ENCODE data around the gene MTMR6.

The MTMR6 gene

DNA sequence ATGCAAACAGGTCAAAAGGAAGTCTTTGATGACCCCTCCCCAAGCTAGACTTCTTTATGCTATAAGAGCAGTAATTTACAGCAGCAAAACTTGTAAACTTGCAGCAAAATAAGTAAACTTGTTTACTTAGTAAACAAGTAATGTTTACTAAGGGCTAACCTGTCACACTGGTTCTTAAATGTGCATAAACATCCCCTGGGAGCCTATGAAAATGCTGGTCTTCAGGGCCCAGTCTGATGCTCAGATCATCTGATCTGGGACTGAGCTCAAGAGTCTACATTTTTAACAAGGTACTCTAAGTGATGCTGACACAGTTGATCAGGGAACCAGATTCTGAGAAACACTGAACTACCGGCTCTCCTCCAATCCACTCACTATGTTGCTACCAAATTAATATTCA, 53.4 kb downstream of the MTMR6 start:
- H3K4me1 ChIP-seq (ENCODE audit: control insufficient read depth, insufficient read depth, low read length) = no peaks in the 10 kb centered on the region
- H3K9ac ChIP-seq (ENCODE audit: low read length) = no peak overlapping the region
- H3K27me3 ChIP-seq (ENCODE audit: control insufficient read depth, insufficient read depth, low read length) = no peaks in the 10 kb centered on the region
- no peaks in the 10 kb centered on the region for H3K9me3 ChIP-seq (ENCODE audit: control insufficient read depth, low read length)
- H3K36me3 ChIP-seq (ENCODE audit: control insufficient read depth, insufficient read depth, low read length) = no peaks in the 10 kb centered on the region
- H3K4me3 ChIP-seq (ENCODE audit: low read length) = no peak overlapping the region

DNA sequence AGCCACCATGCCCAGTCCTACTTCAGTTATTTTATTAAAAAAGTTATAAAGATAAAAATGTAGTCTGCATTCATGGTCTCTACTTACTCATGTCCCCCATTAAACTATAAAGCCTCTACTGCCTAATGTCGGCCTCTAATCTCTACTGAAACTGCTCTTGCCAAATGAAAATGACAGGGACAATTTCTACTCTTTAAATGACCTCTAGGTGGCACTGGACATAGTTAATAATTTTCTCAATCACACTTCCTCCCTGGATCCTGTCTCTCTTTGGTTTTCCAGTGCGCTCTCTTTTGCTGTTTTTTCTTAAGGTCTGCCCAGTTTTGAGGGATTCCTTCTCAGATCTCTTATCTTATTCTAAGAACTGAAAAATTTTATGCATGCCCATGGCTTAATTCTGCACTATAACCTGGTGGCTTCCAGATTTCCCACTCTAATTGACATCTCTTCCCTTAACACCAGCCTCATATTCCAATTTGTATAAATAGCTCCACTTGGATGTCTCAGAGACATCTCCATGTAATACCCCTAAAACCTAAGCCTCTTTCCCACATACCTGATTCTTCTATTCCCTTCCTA, 54.3 kb downstream of the MTMR6 start:
- Histone ChIP-seq H3K9me3 (ENCODE audit: control insufficient read depth, low read length) (no peaks in the 10 kb centered on the region), H3K4me1 (ENCODE audit: control insufficient read depth, insufficient read depth, low read length) (no peaks in the 10 kb centered on the region), H3K36me3 (ENCODE audit: control insufficient read depth, insufficient read depth, low read length) (no peaks in the 10 kb centered on the region), H3K27me3 (ENCODE audit: control insufficient read depth, insufficient read depth, low read length) (peaks cover 3% of the 10 kb centered on the region), H3K4me3 (ENCODE audit: low read length) (no peak overlapping the region), H3K9ac (ENCODE audit: low read length) (no peak overlapping the region)

GRCh38 chr13:25231517-25231916, 55.8 kb downstream of the MTMR6 start:
- no peak overlapping the region for H3K9ac ChIP-seq (ENCODE audit: low read length)
- peaks cover 3% of the 10 kb centered on the region for H3K27me3 ChIP-seq (ENCODE audit: control insufficient read depth, insufficient read depth, low read length)
- no peaks in the 10 kb centered on the region for H3K36me3 ChIP-seq (ENCODE audit: control insufficient read depth, insufficient read depth, low read length)
- no peak overlapping the region for H3K4me3 ChIP-seq (ENCODE audit: low read length)
- H3K4me1 ChIP-seq (ENCODE audit: control insufficient read depth, insufficient read depth, low read length) = no peaks in the 10 kb centered on the region
- no peaks in the 10 kb centered on the region for H3K9me3 ChIP-seq (ENCODE audit: control insufficient read depth, low read length)

DNA sequence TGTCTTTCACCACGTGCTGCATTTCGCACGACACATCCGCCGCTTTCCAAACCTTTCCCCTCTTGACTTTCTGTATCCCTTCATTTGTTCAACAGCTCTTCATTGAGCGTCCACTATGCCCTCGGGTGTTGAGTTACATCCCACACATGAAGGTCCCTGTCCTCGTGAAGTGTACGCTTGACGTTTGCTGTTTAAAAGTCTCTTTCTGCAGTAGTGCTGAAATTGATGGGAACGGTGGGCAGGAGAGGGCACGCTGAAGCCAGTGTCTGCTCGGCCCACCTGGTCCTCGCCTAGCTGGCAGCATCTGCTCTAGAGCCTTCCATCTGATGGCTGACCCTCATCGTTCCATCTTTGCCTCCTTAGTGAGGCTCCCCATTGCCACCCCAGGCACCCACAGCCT, 59.6 kb downstream of the MTMR6 start:
- Histone ChIP-seq H3K9me3 (ENCODE audit: control insufficient read depth, low read length) (no peaks in the 10 kb centered on the region), H3K4me1 (ENCODE audit: control insufficient read depth, insufficient read depth, low read length) (no peaks in the 10 kb centered on the region)

DNA sequence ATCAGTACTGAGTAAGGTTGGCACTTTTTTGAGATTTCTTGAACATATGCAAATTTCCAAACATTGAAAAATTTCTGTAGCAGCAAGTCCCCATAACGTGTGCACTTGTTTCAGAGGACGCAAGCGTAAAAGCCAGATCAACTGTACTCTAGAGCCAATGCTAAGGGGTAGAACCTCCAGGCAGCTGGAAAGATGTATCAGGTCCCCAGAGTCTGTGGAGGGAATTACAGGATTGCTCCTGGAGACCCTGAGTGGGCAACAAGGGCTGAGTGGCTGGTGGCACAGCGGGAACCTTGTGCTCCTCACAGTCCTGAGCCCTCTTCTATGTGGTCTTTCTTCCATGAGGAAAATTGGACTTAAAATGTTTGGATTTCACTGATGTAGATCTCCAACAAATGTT, 61.3 kb downstream of the MTMR6 start:
- no peak overlapping the region for H3K4me3 ChIP-seq (ENCODE audit: low read length)
- H3K9ac ChIP-seq (ENCODE audit: low read length) = no peak overlapping the region
- no peaks in the 10 kb centered on the region for H3K36me3 ChIP-seq (ENCODE audit: control insufficient read depth, insufficient read depth, low read length)
- no peaks in the 10 kb centered on the region for H3K4me1 ChIP-seq (ENCODE audit: control insufficient read depth, insufficient read depth, low read length)
- H3K9me3 ChIP-seq (ENCODE audit: control insufficient read depth, low read length) = no peaks in the 10 kb centered on the region
- H3K27me3 ChIP-seq (ENCODE audit: control insufficient read depth, insufficient read depth, low read length) = peaks cover 8% of the 10 kb centered on the region

More for the DNA sequence above, 59.6 kb downstream of the MTMR6 start:
- Histone ChIP-seq H3K4me3 (ENCODE audit: low read length) (no peak overlapping the region), H3K27me3 (ENCODE audit: control insufficient read depth, insufficient read depth, low read length) (peaks cover 8% of the 10 kb centered on the region), H3K9ac (ENCODE audit: low read length) (no peak overlapping the region), H3K36me3 (ENCODE audit: control insufficient read depth, insufficient read depth, low read length) (no peaks in the 10 kb centered on the region)

- Histone ChIP-seq H3K27me3 (ENCODE audit: control insufficient read depth, insufficient read depth, low read length) (peaks cover 8% of the 10 kb centered on the region), H3K4me1 (ENCODE audit: control insufficient read depth, insufficient read depth, low read length) (no peaks in the 10 kb centered on the region), H3K9me3 (ENCODE audit: control insufficient read depth, low read length) (no peaks in the 10 kb centered on the region), H3K36me3 (ENCODE audit: control insufficient read depth, insufficient read depth, low read length) (no peaks in the 10 kb centered on the region), H3K9ac (ENCODE audit: low read length) (no peak overlapping the region), H3K4me3 (ENCODE audit: low read length) (no peak overlapping the region)
Measured at GRCh38 chr13:25224151-25224550, 63.1 kb downstream of the MTMR6 start.

DNA sequence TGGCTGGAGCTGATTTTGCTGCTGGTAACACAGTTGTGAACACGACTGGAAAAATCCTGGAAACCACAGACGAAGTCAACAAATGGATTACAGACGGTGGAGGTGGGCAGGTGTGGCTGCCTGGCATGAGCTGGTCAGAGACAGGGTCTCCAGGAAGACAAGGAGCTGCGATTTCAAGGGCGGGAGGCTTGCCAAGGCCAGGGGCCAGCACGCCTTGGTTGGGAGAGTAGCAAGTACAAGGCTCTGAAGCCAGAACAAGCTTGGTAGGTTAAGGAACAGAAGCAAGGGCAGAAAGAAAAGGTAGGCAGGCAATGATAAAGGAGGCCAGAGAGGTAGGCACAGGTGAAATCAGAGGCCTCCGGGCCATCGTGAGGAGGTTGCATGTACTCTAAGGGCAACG, 64.5 kb downstream of the MTMR6 start:
- Histone ChIP-seq H3K27me3 (ENCODE audit: control insufficient read depth, insufficient read depth, low read length) (peaks cover 5% of the 10 kb centered on the region), H3K4me1 (ENCODE audit: control insufficient read depth, insufficient read depth, low read length) (no peaks in the 10 kb centered on the region), H3K4me3 (ENCODE audit: low read length) (no peak overlapping the region), H3K36me3 (ENCODE audit: control insufficient read depth, insufficient read depth, low read length) (no peaks in the 10 kb centered on the region), H3K9ac (ENCODE audit: low read length) (no peak overlapping the region), H3K9me3 (ENCODE audit: control insufficient read depth, low read length) (no peaks in the 10 kb centered on the region)

- Histone ChIP-seq H3K27me3 (ENCODE audit: control insufficient read depth, insufficient read depth, low read length) (no peaks in the 10 kb centered on the region), H3K4me3 (ENCODE audit: low read length) (no peak overlapping the region), H3K9ac (ENCODE audit: low read length) (no peak overlapping the region), H3K36me3 (ENCODE audit: control insufficient read depth, insufficient read depth, low read length) (no peaks in the 10 kb centered on the region), H3K4me1 (ENCODE audit: control insufficient read depth, insufficient read depth, low read length) (no peaks in the 10 kb centered on the region), H3K9me3 (ENCODE audit: control insufficient read depth, low read length) (no peaks in the 10 kb centered on the region)
Measured at GRCh38 chr13:25218019-25218418, 69.3 kb downstream of the MTMR6 start.

GRCh38 chr13:25217023-25217885, 70.0 kb downstream of the MTMR6 start:
- H3K36me3 ChIP-seq (ENCODE audit: control insufficient read depth, insufficient read depth, low read length) = no peaks in the 10 kb centered on the region
- no peaks in the 10 kb centered on the region for H3K27me3 ChIP-seq (ENCODE audit: control insufficient read depth, insufficient read depth, low read length)
- H3K9me3 ChIP-seq (ENCODE audit: control insufficient read depth, low read length) = no peaks in the 10 kb centered on the region
- no peaks in the 10 kb centered on the region for H3K4me1 ChIP-seq (ENCODE audit: control insufficient read depth, insufficient read depth, low read length)
- H3K4me3 ChIP-seq (ENCODE audit: low read length) = no peak overlapping the region
- no peak overlapping the region for H3K9ac ChIP-seq (ENCODE audit: low read length)

GRCh38 chr13:25215253-25215575, 72.1 kb downstream of the MTMR6 start:
- H3K9ac ChIP-seq (ENCODE audit: low read length) = no peak overlapping the region
- no peaks in the 10 kb centered on the region for H3K36me3 ChIP-seq (ENCODE audit: control insufficient read depth, insufficient read depth, low read length)
- no peaks in the 10 kb centered on the region for H3K27me3 ChIP-seq (ENCODE audit: control insufficient read depth, insufficient read depth, low read length)
- no peaks in the 10 kb centered on the region for H3K9me3 ChIP-seq (ENCODE audit: control insufficient read depth, low read length)
- H3K4me1 ChIP-seq (ENCODE audit: control insufficient read depth, insufficient read depth, low read length) = no peaks in the 10 kb centered on the region
- no peak overlapping the region for H3K4me3 ChIP-seq (ENCODE audit: low read length)

DNA sequence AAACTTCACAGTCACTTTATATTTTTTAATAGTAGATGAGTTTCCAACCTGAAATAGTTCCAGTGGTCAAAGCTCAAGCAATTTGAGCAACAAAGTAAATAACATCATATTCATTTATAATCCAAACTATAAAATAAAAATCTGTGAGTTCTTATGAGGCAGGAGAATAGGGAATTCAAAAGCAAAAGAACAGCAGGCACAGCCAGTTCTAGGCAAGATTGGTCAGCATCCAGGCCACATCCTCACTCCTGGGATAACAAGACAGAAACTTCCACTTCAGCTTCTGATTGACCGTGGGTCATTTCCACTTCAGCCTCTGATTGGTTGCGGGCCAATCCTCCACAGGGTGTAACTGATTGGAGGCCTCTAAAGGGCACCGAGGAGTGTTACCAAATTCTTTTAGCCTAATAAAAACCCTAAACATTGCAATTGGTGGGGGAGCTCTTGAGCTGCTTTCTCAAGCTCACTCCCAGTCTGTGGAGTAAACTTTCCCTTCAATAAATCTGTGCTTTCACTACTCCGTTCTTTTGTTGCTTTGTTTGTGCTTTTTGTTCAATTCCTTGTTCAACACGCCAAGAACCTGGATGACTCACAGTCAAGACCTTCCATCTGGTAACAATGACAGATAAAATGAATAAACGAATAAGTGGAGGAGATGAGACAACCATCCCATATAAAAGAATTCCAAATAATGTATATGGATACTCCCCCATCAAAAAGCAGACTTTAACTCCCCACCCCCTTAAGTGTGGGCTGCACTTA, 72.6 kb downstream of the MTMR6 start:
- Histone ChIP-seq H3K36me3 (ENCODE audit: control insufficient read depth, insufficient read depth, low read length) (no peaks in the 10 kb centered on the region), H3K27me3 (ENCODE audit: control insufficient read depth, insufficient read depth, low read length) (no peaks in the 10 kb centered on the region), H3K4me1 (ENCODE audit: control insufficient read depth, insufficient read depth, low read length) (no peaks in the 10 kb centered on the region), H3K9ac (ENCODE audit: low read length) (no peak overlapping the region), H3K4me3 (ENCODE audit: low read length) (no peak overlapping the region), H3K9me3 (ENCODE audit: control insufficient read depth, low read length) (no peaks in the 10 kb centered on the region)

- no peaks in the 10 kb centered on the region for H3K27me3 ChIP-seq (ENCODE audit: control insufficient read depth, insufficient read depth, low read length)
- H3K4me1 ChIP-seq (ENCODE audit: control insufficient read depth, insufficient read depth, low read length) = no peaks in the 10 kb centered on the region
- no peak overlapping the region for H3K9ac ChIP-seq (ENCODE audit: low read length)
- no peaks in the 10 kb centered on the region for H3K9me3 ChIP-seq (ENCODE audit: control insufficient read depth, low read length)
- H3K36me3 ChIP-seq (ENCODE audit: control insufficient read depth, insufficient read depth, low read length) = no peaks in the 10 kb centered on the region
- H3K4me3 ChIP-seq (ENCODE audit: low read length) = no peak overlapping the region
Measured at GRCh38 chr13:25213715-25214114, 73.6 kb downstream of the MTMR6 start.
